Hepatocyte (in vitro differentiated cells): ENCODE results near the gene RASGRF2. TPM values are rescaled to one million over a fixed set of nuclear protein-coding genes. Genes with fewer than 3 reads are reported as not detected.

ENCODE experiments used
- DNase-seq: peaks from one replicate; pipeline ENCODE4 v3.0.0-alpha.2; 2016; ENCODE audit warnings: low spot score
- H2AFZ ChIP-seq: fragments of 200-600 bp; sonication (generic); 2 replicates; pipeline ENCODE4 v1.6.0; 2016; ENCODE audit warnings: antibody characterized with exemption, mild to moderate bottlenecking
- H3K27ac ChIP-seq: fragments of 200-600 bp; sonication (generic); 2 replicates; pipeline ENCODE4 v1.5.1; 2016; ENCODE audit warnings: mild to moderate bottlenecking
- H3K27me3 ChIP-seq: fragments of 200-600 bp; sonication (generic); 2 replicates; pipeline ENCODE4 v1.6.1; 2016
- H3K36me3 ChIP-seq: fragments of 200-600 bp; sonication (generic); replicated peaks from 2 replicates; pipeline ENCODE4 v1.5.1; 2016; ENCODE audit warnings: low read depth; ENCODE audit not compliant: insufficient read depth
- H3K4me1 ChIP-seq: fragments of 200-600 bp; sonication (generic); 2 replicates; pipeline ENCODE4 v1.5.1; 2016; ENCODE audit warnings: mild to moderate bottlenecking, moderate library complexity; ENCODE audit not compliant: insufficient read depth
- H3K4me2 ChIP-seq: fragments of 200-600 bp; sonication (generic); 2 replicates; pipeline ENCODE4 v1.6.0; 2016
- H3K4me3 ChIP-seq: fragments of 200-600 bp; sonication (generic); 2 replicates; pipeline ENCODE4 v1.5.1; 2016; ENCODE audit warnings: mild to moderate bottlenecking
- H3K79me2 ChIP-seq: fragments of 200-600 bp; sonication (generic); 2 replicates; pipeline ENCODE4 v1.6.0; 2017; ENCODE audit warnings: mild to moderate bottlenecking
- H3K9me2 ChIP-seq: fragments of 200-600 bp; sonication (generic); replicated peaks from 2 replicates; pipeline ENCODE4 v1.6.0; 2017; ENCODE audit warnings: mild to moderate bottlenecking; ENCODE audit not compliant: insufficient read depth
- H3K9me3 ChIP-seq: fragments of 200-600 bp; sonication (generic); 2 replicates; pipeline ENCODE4 v1.5.1; 2016; ENCODE audit warnings: low read depth, mild to moderate bottlenecking
- H4K20me1 ChIP-seq: fragments of 200-600 bp; sonication (generic); 2 replicates; pipeline ENCODE4 v1.6.0; 2016; ENCODE audit warnings: mild to moderate bottlenecking; ENCODE audit not compliant: insufficient read depth, poor library complexity, severe bottlenecking
- EZH2 ChIP-seq: fragments of 200-600 bp; sonication (generic); IDR thresholded peaks from 2 replicates; pipeline ENCODE4 v1.6.1; 2016; ENCODE audit warnings: antibody characterized with exemption, mild to moderate bottlenecking, borderline replicate concordance
- EZH2phosphoT487 ChIP-seq: fragments of 200-600 bp; sonication (generic); IDR thresholded peaks from one replicate; pipeline ENCODE4 v1.6.1; 2018; ENCODE audit warnings: antibody characterized with exemption, mild to moderate bottlenecking, low read depth, moderate library complexity; ENCODE audit not compliant: unreplicated experiment, severe bottlenecking
- WGBS: methylation state at CpG from one replicate; pipeline ENCODE4 v1.1.6; 2016; ENCODE audit warnings: low lambda C conversion rate; ENCODE audit errors: missing lambda C conversion rate; 5-methylcytosine and 5-hydroxymethylcytosine counted together
- polyA plus RNA-seq: library from polyadenylated mRNA; unstranded; fragments of >200 nt; fragmentation: Nextera tagmentation; extraction: Ambion mirVana; gene quantifications from 2 replicates; pipeline ENCODE4 v1.2.1, GENCODE V29; 2016
- total RNA-seq: library from RNA; depleted of rRNA; stranded (reverse); fragments of >200 nt; gene quantifications from 2 replicates; pipeline ENCODE4 v1.2.3, GENCODE V29; 2014
- TF ChIP-seq, protein P1 (sequence below): fragments of 200-600 bp; sonication (generic); IDR thresholded peaks from 2 replicates; pipeline ENCODE4 v1.5.1; 2016; ENCODE audit warnings: antibody characterized with exemption, mild to moderate bottlenecking; ENCODE audit not compliant: poor library complexity

RASGRF2 gene
- total and polyA plus RNA-seq, 2 experiments from 2014 or later, result 2.0 to 3.3 TPM

DNA sequence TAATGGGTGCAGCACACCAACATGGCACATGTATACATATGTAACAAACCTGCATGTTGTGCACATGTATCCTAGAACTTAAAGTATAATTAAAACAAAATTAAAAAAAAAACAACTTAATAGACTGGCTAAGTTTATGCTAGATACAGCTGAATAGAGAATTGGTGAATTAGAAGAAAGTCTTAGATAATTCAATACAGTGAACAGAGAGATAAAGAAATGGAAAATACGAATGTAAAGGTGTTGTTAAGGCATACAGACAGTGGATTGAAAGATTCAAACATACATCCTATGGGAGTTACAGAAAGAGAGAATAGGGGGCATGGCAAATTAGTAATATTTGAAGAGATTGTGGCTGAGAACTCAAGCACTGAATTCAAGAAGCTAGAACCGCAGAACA lies 75.4 kb downstream of the RASGRF2 start:
- WGBS, result 97% methylated on average over 2 of the region's 2 CpGs

DNA sequence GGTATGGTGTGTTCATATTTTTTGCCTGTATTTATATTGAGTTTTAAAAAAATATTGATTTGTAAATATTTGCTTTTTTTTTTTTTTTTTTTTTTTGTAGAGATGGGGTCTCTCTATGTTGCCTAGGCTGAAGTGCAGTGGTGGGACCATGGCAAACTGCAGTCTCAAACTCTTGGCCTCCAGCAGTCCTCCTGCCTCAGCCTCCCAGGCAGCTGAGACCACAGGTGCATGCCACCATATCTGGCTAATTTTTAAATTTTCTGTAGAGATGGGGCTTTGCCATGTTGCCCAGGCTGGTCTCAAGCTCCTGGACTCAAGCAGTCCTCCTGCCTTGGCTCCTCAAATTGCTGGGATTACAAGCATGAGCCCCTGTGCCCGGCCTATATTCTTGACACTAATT lies 78.3 kb downstream of the RASGRF2 start:
- H3K9me2 ChIP-seq, result no peaks in the 10 kb centered on the region
- no peaks in the 10 kb centered on the region for H3K36me3 ChIP-seq
- DNase-seq, result no peak
- H3K27ac ChIP-seq, result no peak overlapping the region
- H3K79me2 ChIP-seq, result no peaks in the 10 kb centered on the region
- no peaks in the 10 kb centered on the region for H4K20me1 ChIP-seq
- 95% methylated on average over 1 of the region's 1 CpG for WGBS
- no peaks in the 10 kb centered on the region for H3K4me1 ChIP-seq
- no peak overlapping the region for H2AFZ ChIP-seq
- no peaks in the 10 kb centered on the region for H3K27me3 ChIP-seq
- H3K4me3 ChIP-seq, result no peak overlapping the region
- H3K9me3 ChIP-seq, result no peaks in the 10 kb centered on the region
- no peak overlapping the region for H3K4me2 ChIP-seq
- TF ChIP-seq EZH2, result no peak
- no peak for TF ChIP-seq EZH2phosphoT487
- TF ChIP-seq, protein P1, sequence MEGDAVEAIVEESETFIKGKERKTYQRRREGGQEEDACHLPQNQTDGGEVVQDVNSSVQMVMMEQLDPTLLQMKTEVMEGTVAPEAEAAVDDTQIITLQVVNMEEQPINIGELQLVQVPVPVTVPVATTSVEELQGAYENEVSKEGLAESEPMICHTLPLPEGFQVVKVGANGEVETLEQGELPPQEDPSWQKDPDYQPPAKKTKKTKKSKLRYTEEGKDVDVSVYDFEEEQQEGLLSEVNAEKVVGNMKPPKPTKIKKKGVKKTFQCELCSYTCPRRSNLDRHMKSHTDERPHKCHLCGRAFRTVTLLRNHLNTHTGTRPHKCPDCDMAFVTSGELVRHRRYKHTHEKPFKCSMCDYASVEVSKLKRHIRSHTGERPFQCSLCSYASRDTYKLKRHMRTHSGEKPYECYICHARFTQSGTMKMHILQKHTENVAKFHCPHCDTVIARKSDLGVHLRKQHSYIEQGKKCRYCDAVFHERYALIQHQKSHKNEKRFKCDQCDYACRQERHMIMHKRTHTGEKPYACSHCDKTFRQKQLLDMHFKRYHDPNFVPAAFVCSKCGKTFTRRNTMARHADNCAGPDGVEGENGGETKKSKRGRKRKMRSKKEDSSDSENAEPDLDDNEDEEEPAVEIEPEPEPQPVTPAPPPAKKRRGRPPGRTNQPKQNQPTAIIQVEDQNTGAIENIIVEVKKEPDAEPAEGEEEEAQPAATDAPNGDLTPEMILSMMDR, result no peak

More for the DNA sequence above, 75.4 kb downstream of the RASGRF2 start:
- no peak overlapping the region for H3K4me2 ChIP-seq
- no peaks in the 10 kb centered on the region for H3K36me3 ChIP-seq
- no peaks in the 10 kb centered on the region for H3K79me2 ChIP-seq
- no peaks in the 10 kb centered on the region for H3K9me2 ChIP-seq
- no peak for DNase-seq
- H3K4me3 ChIP-seq, result no peak overlapping the region
- H3K4me1 ChIP-seq, result no peaks in the 10 kb centered on the region
- H3K27ac ChIP-seq, result no peak overlapping the region
- H3K9me3 ChIP-seq, result no peaks in the 10 kb centered on the region
- no peak for TF ChIP-seq EZH2phosphoT487
- TF ChIP-seq, protein P1, result no peak
- TF ChIP-seq EZH2, result no peak
- H3K27me3 ChIP-seq, result no peaks in the 10 kb centered on the region
- no peak overlapping the region for H2AFZ ChIP-seq
- H4K20me1 ChIP-seq, result no peaks in the 10 kb centered on the region

DNA sequence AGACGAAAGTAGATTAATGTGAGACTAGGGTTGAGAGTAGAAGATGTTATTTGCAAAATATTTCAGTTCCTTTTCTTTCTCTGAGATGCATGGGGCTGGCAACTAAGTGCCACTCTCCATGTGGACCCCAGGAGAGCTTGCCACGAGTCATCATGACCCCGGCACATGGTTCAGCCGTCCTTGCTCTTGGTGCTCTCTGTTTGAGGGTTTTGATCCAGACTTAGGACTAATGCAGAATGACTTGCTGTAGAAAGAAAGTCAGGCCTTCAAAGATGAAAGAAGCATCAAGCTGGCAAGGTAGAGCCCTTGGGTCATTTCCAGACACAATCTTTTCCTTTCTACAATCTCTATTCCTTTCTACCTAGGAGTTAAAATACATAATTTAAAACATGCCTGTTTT lies 84.7 kb downstream of the RASGRF2 start:
- 71% methylated on average over 4 of the region's 4 CpGs for WGBS
- TF ChIP-seq, protein P1, result no peak
- TF ChIP-seq EZH2phosphoT487 (no peak), EZH2 (no peak)
- H3K79me2 ChIP-seq, result no peaks in the 10 kb centered on the region
- no peak overlapping the region for H3K4me2 ChIP-seq
- no peaks in the 10 kb centered on the region for H3K9me3 ChIP-seq
- no peak overlapping the region for H3K27ac ChIP-seq
- H2AFZ ChIP-seq, result no peak overlapping the region
- no peak overlapping the region for H3K4me3 ChIP-seq
- no peaks in the 10 kb centered on the region for H3K36me3 ChIP-seq
- no peaks in the 10 kb centered on the region for H3K9me2 ChIP-seq
- H4K20me1 ChIP-seq, result no peaks in the 10 kb centered on the region
- no peaks in the 10 kb centered on the region for H3K4me1 ChIP-seq
- DNase-seq, result no peak
- no peaks in the 10 kb centered on the region for H3K27me3 ChIP-seq

DNA sequence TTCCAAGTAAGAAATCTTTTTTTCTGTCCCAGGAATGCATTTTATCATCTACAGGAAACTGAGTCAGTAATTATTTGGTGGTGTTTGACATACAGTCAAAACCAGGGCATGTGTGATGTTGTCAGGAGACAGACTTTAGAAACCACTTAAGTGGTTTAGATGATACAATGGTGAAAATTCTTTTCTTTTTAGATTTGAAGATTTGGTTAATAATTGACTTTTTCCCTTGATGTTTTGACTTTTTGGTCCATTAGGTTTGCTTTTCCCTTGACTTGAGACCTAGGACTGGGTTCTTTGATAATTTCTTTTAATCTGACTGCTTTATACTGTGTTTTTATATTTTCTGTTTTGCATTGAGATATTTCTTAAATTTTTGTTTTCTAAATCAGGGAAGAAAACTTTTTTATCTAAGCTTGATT lies 85.2 kb downstream of the RASGRF2 start:
- no peak overlapping the region for H3K27ac ChIP-seq
- H3K4me1 ChIP-seq, result no peaks in the 10 kb centered on the region
- H2AFZ ChIP-seq, result no peak overlapping the region
- no peak for DNase-seq
- H4K20me1 ChIP-seq, result no peaks in the 10 kb centered on the region
- H3K79me2 ChIP-seq, result no peaks in the 10 kb centered on the region
- no peaks in the 10 kb centered on the region for H3K9me2 ChIP-seq
- H3K4me3 ChIP-seq, result no peak overlapping the region
- no peaks in the 10 kb centered on the region for H3K36me3 ChIP-seq
- TF ChIP-seq EZH2phosphoT487 (no peak), EZH2 (no peak)
- TF ChIP-seq, protein P1, result no peak
- H3K27me3 ChIP-seq, result no peaks in the 10 kb centered on the region
- no peaks in the 10 kb centered on the region for H3K9me3 ChIP-seq
- H3K4me2 ChIP-seq, result no peak overlapping the region
